Measurements from ENCODE around the gene TBK1. TPM values are rescaled to one million over a fixed set of nuclear protein-coding genes. Genes with fewer than 3 reads are reported as not detected.
A peak's percentile ranks its signal among the peaks of the same experiment; 100 is the strongest.

Gene TBK1
- 13.8 to 20.5 TPM (median 15.0 TPM) in 3 replicates for total RNA-seq
- long read RNA-seq, transcript TBK1-201 (21 exons, 3,256 nt) = major isoform, 30 of 45 reads
- long read RNA-seq, partial matches to known transcripts = 5 of 45 reads
- long read RNA-seq, other reads (novel, unspliced or antisense) = 10 of 45 reads

GRCh38 chr12:64451687-64452558 lies at the start of gene TBK1:
Gene TBK1, plus strand, starts transcription at chr12:64452120. Its CDS starts 3,751 bp downstream, at chr12:64455871.
- H3K36me3 Mint-ChIP-seq (ENCODE audit: low read depth) = peaks cover 12% of the 10 kb centered on the region
- H3K27ac Mint-ChIP-seq (ENCODE audit: unreplicated experiment) = peak within 1 kb of the TSS; percentile 99
- H3K27me3 Mint-ChIP-seq (ENCODE audit: low read depth) = no peaks in the 10 kb centered on the region
- peak; percentile 96 for DNase-seq (ENCODE audit: low spot score)
- TF ChIP-seq CTCF (IDR thresholded peaks at IDR 0.05) = peak; percentile 51
- H3K4me3 Mint-ChIP-seq (ENCODE audit: unreplicated experiment) = peak within 1 kb of the TSS; percentile 87
- no peaks in the 10 kb centered on the region for H3K9me3 Mint-ChIP-seq (ENCODE audit: low read depth)
- H3K4me1 Mint-ChIP-seq (ENCODE audit: low read depth) = peaks cover 33% of the 10 kb centered on the region

- no peaks in the 10 kb centered on the region for H3K9me3 Mint-ChIP-seq (ENCODE audit: low read depth)
- H3K36me3 Mint-ChIP-seq (ENCODE audit: low read depth) = no peaks in the 10 kb centered on the region
- no peak overlapping the region for H3K4me3 Mint-ChIP-seq (ENCODE audit: unreplicated experiment)
- no peak for DNase-seq (ENCODE audit: low spot score)
- no peak overlapping the region for H3K27ac Mint-ChIP-seq (ENCODE audit: unreplicated experiment)
- peaks cover 24% of the 10 kb centered on the region for H3K4me1 Mint-ChIP-seq (ENCODE audit: low read depth)
- H3K27me3 Mint-ChIP-seq (ENCODE audit: low read depth) = no peaks in the 10 kb centered on the region
- TF ChIP-seq CTCF (IDR thresholded peaks at IDR 0.05) = no peak
Measured at GRCh38 chr12:64402181-64402580, 49.7 kb upstream of the TBK1 start.

- Mint-ChIP-seq H3K4me3 (ENCODE audit: unreplicated experiment) (peak within 1 kb of the TSS; percentile 97), H3K36me3 (ENCODE audit: low read depth) (no peaks in the 10 kb centered on the region), H3K4me1 (ENCODE audit: low read depth) (peaks cover 41% of the 10 kb centered on the region), H3K27ac (ENCODE audit: unreplicated experiment) (peak within 1 kb of the TSS; percentile 97), H3K9me3 (ENCODE audit: low read depth) (no peaks in the 10 kb centered on the region), H3K27me3 (ENCODE audit: low read depth) (no peaks in the 10 kb centered on the region)
- no peak for TF ChIP-seq CTCF (IDR thresholded peaks at IDR 0.05)
- peak; percentile 98 for DNase-seq (ENCODE audit: low spot score)
Measured at GRCh38 chr12:64403707-64404469, 48.0 kb upstream of the TBK1 start, which contains the start of gene XPOT. Gene XPOT, plus strand, starts transcription at chr12:64404392. Its CDS starts 5,644 bp downstream, at chr12:64410036.

GRCh38 chr12:64404470-64405256 lies 47.3 kb upstream of the TBK1 start:
- H3K36me3 Mint-ChIP-seq (ENCODE audit: low read depth) = no peaks in the 10 kb centered on the region
- H3K27me3 Mint-ChIP-seq (ENCODE audit: low read depth) = no peaks in the 10 kb centered on the region
- no peak for DNase-seq (ENCODE audit: low spot score)
- H3K9me3 Mint-ChIP-seq (ENCODE audit: low read depth) = no peaks in the 10 kb centered on the region
- H3K4me1 Mint-ChIP-seq (ENCODE audit: low read depth) = peaks cover 44% of the 10 kb centered on the region
- TF ChIP-seq CTCF (IDR thresholded peaks at IDR 0.05) = no peak
- peak overlapping the region; percentile 97 for H3K27ac Mint-ChIP-seq (ENCODE audit: unreplicated experiment)
- H3K4me3 Mint-ChIP-seq (ENCODE audit: unreplicated experiment) = peak overlapping the region; percentile 97

Data from chondrocyte (in vitro differentiated cells).